ENCODE data around the gene IFT122.
"Not testable (repeated sequence)": the region's sequence is repeated elsewhere in the genome, so short reads cannot be mapped to it uniquely, and the experiment has no call there.

Gene IFT122

DNA sequence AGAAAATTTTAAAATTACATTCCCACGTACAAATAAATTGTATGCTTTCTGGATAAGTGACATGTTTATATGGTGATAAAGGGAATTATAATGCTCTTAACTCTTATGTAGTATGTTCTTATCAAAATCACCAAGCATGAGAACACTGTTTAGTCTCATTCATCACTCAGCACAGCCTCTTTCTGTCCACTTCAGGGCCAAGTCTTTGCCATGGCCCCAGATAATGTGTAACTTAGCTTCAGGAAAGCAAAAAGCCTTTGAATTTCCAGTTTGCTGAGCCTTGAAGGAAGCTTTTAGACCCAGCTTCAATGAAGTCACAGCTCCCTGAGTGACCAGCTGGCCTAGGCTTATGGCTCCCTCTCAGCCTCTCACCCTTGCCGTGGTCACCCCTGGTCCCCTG, 57.9 kb downstream of the IFT122 start:
- H3K9me3 Mint-ChIP-seq; H3K27me3 Mint-ChIP-seq (ENCODE audit: low read depth); DNase-seq (ENCODE audit: low spot score); H3K4me1 Mint-ChIP-seq (ENCODE audit: low read depth); H3K27ac Mint-ChIP-seq; H3K36me3 Mint-ChIP-seq (ENCODE audit: low read depth); H3K4me3 Mint-ChIP-seq: not testable (repeated sequence)

GRCh38 chr3:129498603-129499488, 58.8 kb downstream of the IFT122 start:
- H3K4me1 Mint-ChIP-seq (ENCODE audit: low read depth); DNase-seq (ENCODE audit: low spot score); H3K4me3 Mint-ChIP-seq; H3K36me3 Mint-ChIP-seq (ENCODE audit: low read depth); H3K27ac Mint-ChIP-seq; H3K9me3 Mint-ChIP-seq; H3K27me3 Mint-ChIP-seq (ENCODE audit: low read depth): not testable (repeated sequence)

DNA sequence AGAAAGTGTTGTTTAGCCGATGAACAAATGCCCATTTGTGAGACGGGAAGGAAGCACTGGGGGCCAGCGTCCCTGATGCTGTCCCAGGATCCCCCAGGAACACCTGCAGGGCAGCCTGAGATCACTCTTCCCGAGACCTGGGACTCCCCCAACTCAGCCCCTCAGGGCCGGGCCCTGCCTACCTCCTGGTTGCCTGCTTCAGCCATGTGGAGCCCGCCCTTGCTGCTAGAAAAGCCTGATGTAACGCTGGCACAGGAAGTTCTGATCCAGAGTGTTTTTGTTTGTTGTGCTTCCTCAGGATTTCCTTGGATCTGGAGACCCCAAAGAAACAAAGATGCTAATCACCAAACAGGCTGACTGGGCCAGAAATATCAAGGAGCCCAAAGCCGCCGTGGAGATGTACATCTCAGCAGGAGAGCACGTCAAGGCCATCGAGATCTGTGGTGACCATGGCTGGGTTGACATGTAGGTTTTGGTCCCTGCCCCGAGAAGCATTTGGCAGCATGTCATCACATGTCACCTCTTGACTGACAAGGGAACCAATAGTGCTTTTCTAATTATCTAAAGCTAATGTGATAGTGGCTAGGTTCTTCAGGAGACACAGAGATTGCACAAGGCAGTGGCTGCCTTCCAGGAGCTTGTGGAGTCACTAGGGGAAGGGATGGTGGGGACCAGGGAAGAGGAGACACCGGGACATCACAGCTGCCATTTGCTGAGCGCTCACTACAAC, 59.7 kb downstream of the IFT122 start:
- not testable (repeated sequence) for H3K36me3 Mint-ChIP-seq (ENCODE audit: low read depth); H3K27ac Mint-ChIP-seq; H3K4me3 Mint-ChIP-seq; H3K9me3 Mint-ChIP-seq; DNase-seq (ENCODE audit: low spot score); H3K27me3 Mint-ChIP-seq (ENCODE audit: low read depth); H3K4me1 Mint-ChIP-seq (ENCODE audit: low read depth)

DNA sequence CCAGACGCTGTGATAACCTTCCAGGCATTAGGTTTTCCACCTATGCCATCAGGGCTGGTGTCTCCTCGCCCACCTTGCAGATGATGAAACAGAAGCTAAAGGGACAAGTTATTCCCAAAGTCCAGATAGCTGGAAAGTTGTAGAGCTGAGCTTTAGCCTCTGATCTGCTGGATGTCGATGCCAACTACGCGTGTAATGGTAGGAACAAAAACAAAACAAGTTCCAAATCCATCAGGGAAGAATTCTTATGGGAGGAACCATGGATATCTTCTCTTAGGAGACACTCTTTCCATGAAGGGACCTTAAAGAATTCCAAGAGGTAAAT, 60.3 kb downstream of the IFT122 start:
- Mint-ChIP-seq H3K27me3 (ENCODE audit: low read depth) (no peaks in the 10 kb centered on the region), H3K36me3 (ENCODE audit: low read depth) (no peaks in the 10 kb centered on the region), H3K9me3 (no peaks in the 10 kb centered on the region), H3K27ac (no peak overlapping the region), H3K4me1 (ENCODE audit: low read depth) (no peaks in the 10 kb centered on the region), H3K4me3 (no peak overlapping the region)
- no peak for DNase-seq (ENCODE audit: low spot score)

DNA sequence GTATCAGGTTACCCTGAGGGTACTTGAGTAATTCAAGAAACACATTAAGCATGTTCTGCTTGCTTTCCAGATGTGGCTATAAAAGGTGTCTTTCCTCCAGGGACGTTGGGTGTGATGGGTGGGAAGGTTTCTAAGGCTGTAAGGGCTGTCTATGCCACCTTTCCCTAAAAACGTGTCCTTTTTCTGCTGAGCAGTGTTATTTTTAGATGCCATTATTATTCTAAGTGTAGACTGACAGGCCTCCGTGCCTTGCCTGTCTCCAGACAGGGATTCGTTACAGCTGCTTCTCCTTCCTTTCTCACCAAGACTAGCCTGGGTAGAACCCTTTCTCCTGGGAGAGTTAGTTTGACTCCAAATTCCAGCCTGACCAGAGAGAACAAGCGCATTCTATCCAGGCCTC, 61.6 kb downstream of the IFT122 start:
- H3K27ac Mint-ChIP-seq: no peak overlapping the region
- DNase-seq (ENCODE audit: low spot score): no peak
- H3K4me3 Mint-ChIP-seq: no peak overlapping the region
- no peaks in the 10 kb centered on the region for H3K36me3 Mint-ChIP-seq (ENCODE audit: low read depth)
- H3K9me3 Mint-ChIP-seq: no peaks in the 10 kb centered on the region
- H3K27me3 Mint-ChIP-seq (ENCODE audit: low read depth): no peaks in the 10 kb centered on the region
- no peaks in the 10 kb centered on the region for H3K4me1 Mint-ChIP-seq (ENCODE audit: low read depth)

DNA sequence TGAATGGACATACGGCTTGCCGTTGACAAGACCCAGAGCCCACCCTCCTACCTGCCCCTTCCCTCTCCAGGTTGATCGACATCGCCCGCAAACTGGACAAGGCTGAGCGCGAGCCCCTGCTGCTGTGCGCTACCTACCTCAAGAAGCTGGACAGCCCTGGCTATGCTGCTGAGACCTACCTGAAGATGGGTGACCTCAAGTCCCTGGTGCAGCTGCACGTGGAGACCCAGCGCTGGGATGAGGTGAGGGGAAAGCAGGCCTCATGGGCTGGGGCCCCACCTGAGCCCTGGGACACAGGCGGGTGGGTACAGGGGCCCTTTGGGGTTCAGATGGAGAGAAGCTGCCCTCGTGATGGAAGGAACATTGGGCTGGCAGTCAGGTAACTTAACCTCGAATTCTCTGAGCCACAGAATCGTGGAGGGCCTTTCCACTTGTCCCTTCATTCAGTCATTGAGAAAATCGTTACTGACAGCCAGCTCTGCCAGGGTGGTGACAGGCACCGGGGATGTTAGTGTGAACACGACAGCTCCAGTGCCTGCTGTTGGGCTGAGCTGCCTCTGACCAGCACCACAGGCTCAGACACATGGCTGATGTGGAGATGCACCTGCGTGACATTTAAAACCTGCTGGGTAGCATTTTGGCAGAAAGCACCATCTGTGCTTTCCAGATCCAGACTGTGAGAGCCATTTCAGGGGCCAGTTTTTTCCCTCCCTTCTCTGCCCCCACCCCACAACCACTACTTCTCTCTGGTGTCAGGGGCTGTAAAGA, 62.8 kb downstream of the IFT122 start:
- Mint-ChIP-seq H3K27me3 (ENCODE audit: low read depth) (no peaks in the 10 kb centered on the region), H3K4me1 (ENCODE audit: low read depth) (no peaks in the 10 kb centered on the region), H3K4me3 (no peak overlapping the region), H3K36me3 (ENCODE audit: low read depth) (no peaks in the 10 kb centered on the region), H3K27ac (no peak overlapping the region), H3K9me3 (no peaks in the 10 kb centered on the region)
- DNase-seq (ENCODE audit: low spot score): no peak

DNA sequence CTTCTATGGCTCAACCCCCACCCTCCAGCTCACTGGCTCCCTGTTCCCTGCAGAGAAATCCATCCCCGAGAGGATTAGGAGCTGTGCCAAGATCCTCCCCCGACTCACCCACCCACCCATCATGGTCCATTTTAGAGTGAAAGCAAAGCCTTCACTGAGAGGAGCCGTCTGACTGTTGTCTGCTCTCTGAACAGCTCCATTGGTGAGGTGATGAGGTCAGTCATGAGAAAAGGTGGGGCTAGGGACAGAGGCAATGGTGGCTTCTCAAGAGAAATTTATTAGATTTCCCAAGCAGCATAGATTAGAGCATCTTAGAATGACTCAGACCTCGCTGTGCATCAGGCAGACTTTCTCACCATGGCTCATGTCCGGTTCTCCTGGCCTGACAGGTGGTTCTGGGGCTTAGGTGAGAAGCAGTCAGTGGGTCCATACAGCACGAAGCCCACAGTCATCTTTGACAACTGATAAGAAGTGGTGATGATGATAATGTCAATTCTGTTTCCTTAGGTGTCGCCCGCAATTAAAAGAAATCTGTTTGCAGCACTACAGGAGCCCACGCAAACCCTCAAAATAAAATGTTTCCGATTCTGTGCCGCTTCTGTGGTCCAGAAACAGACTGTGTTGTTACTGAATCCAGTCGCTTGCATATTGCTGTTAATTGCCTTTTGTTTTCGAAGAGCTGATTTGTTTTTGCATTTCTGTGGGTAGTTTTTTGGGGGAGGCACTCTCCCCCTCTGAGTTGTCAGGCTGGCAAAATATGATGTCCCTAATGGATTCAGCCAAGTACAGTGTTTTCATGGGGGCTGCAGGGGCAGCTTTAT, 63.7 kb downstream of the IFT122 start:
- H3K9me3 Mint-ChIP-seq: no peaks in the 10 kb centered on the region
- no peak for DNase-seq (ENCODE audit: low spot score)
- H3K27ac Mint-ChIP-seq: no peak overlapping the region
- no peak overlapping the region for H3K4me3 Mint-ChIP-seq
- no peaks in the 10 kb centered on the region for H3K4me1 Mint-ChIP-seq (ENCODE audit: low read depth)
- no peaks in the 10 kb centered on the region for H3K27me3 Mint-ChIP-seq (ENCODE audit: low read depth)
- no peaks in the 10 kb centered on the region for H3K36me3 Mint-ChIP-seq (ENCODE audit: low read depth)

- Mint-ChIP-seq H3K27ac (no peak overlapping the region), H3K9me3 (no peaks in the 10 kb centered on the region), H3K27me3 (ENCODE audit: low read depth) (no peaks in the 10 kb centered on the region), H3K4me3 (no peak overlapping the region), H3K36me3 (ENCODE audit: low read depth) (no peaks in the 10 kb centered on the region), H3K4me1 (ENCODE audit: low read depth) (no peaks in the 10 kb centered on the region)
- no peak for DNase-seq (ENCODE audit: low spot score)
Observed at GRCh38 chr3:129504471-129505100, 64.6 kb downstream of the IFT122 start.

GRCh38 chr3:129505341-129505740, 65.3 kb downstream of the IFT122 start:
- H3K9me3 Mint-ChIP-seq: no peaks in the 10 kb centered on the region
- H3K4me3 Mint-ChIP-seq: no peak overlapping the region
- no peak for DNase-seq (ENCODE audit: low spot score)
- H3K27ac Mint-ChIP-seq: no peak overlapping the region
- no peaks in the 10 kb centered on the region for H3K27me3 Mint-ChIP-seq (ENCODE audit: low read depth)
- H3K36me3 Mint-ChIP-seq (ENCODE audit: low read depth): no peaks in the 10 kb centered on the region
- H3K4me1 Mint-ChIP-seq (ENCODE audit: low read depth): no peaks in the 10 kb centered on the region

- no peak for DNase-seq (ENCODE audit: low spot score)
- Mint-ChIP-seq H3K36me3 (ENCODE audit: low read depth) (no peaks in the 10 kb centered on the region), H3K9me3 (no peaks in the 10 kb centered on the region), H3K27me3 (ENCODE audit: low read depth) (no peaks in the 10 kb centered on the region), H3K4me3 (no peak overlapping the region), H3K27ac (no peak overlapping the region), H3K4me1 (ENCODE audit: low read depth) (peaks cover 3% of the 10 kb centered on the region)
Observed at GRCh38 chr3:129506231-129506742, 66.3 kb downstream of the IFT122 start.

GRCh38 chr3:129507181-129507831, 67.3 kb downstream of the IFT122 start:
- Mint-ChIP-seq H3K9me3 (no peaks in the 10 kb centered on the region), H3K36me3 (ENCODE audit: low read depth) (no peaks in the 10 kb centered on the region), H3K4me3 (no peak overlapping the region), H3K4me1 (ENCODE audit: low read depth) (peaks cover 3% of the 10 kb centered on the region), H3K27me3 (ENCODE audit: low read depth) (no peaks in the 10 kb centered on the region), H3K27ac (no peak overlapping the region)
- DNase-seq (ENCODE audit: low spot score): no peak

DNA sequence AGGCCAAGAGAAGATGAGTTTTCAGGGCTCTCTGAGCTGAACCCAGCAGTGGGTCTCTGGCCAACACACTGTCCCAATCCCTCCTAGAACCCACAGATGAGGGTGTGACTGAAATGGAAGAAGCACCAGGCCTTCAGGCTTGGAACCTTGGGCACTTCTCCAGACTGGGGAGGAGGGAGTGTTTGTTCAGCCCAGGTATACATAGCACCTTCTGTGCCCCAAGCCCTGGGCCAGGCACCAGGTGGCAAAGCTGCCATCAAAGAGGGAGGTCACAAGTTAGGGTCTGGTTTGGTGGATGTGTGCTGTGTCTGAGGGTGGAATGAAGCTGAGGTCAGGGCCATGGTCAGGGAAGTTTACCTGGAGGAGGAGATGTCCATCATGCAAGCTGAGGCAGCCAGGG, 72.6 kb downstream of the IFT122 start:
- no peaks in the 10 kb centered on the region for H3K9me3 Mint-ChIP-seq
- peaks cover 3% of the 10 kb centered on the region for H3K4me1 Mint-ChIP-seq (ENCODE audit: low read depth)
- no peak overlapping the region for H3K27ac Mint-ChIP-seq
- H3K4me3 Mint-ChIP-seq: no peak overlapping the region
- DNase-seq (ENCODE audit: low spot score): no peak
- no peaks in the 10 kb centered on the region for H3K27me3 Mint-ChIP-seq (ENCODE audit: low read depth)
- H3K36me3 Mint-ChIP-seq (ENCODE audit: low read depth): no peaks in the 10 kb centered on the region

DNA sequence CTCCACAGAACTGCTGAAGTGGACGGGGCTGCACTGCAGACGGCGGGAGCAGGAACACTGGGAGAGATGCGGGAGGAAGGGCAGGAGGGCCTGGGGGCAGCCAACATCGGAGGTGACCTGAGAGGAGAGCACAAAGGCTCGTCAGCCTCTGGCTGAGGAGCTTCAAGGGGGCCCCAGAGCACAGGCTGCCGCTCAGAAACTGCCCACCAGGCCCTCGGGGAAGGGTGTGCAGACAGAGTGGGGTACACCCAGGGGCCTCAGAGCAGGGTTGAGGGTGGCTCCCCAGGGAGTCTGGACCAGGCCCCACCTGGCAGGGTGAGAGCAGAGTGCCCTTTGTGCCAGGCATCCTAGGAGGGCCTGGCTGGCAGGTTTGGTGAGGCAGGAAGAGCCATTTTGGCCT, 73.7 kb downstream of the IFT122 start:
- no peak overlapping the region for H3K27ac Mint-ChIP-seq
- no peaks in the 10 kb centered on the region for H3K27me3 Mint-ChIP-seq (ENCODE audit: low read depth)
- no peaks in the 10 kb centered on the region for H3K9me3 Mint-ChIP-seq
- H3K4me1 Mint-ChIP-seq (ENCODE audit: low read depth): peaks cover 3% of the 10 kb centered on the region
- H3K4me3 Mint-ChIP-seq: no peak overlapping the region
- H3K36me3 Mint-ChIP-seq (ENCODE audit: low read depth): no peaks in the 10 kb centered on the region
- no peak for DNase-seq (ENCODE audit: low spot score)

All from T-helper 2 cell treated with Interferon-gamma antibody and Interleukin-4, amounts not matched to agents 5 μg/mL and 100 μg/mL, for 36 hours (primary cell).